Fibroblast of pulmonary artery (primary cell): ENCODE measurements around the gene MEGF11.

Source experiments
- DNase-seq: peaks from one replicate; pipeline ENCODE4 v3.0.0-alpha.2; 2010; ENCODE audit warnings: low read depth
- H3K4me3 ChIP-seq: replicated peaks from 2 replicates; pipeline ENCODE4 v1.5.1; 2011; ENCODE audit warnings: low read depth, mild to moderate bottlenecking, control low read depth, low read length, moderate library complexity
- CTCF ChIP-seq: IDR thresholded peaks from 2 replicates; pipeline ENCODE4 v1.5.1; 2011; ENCODE audit warnings: mild to moderate bottlenecking, control low read depth, low read length, inconsistent platforms; ENCODE audit errors: missing control alignments

Gene MEGF11

GRCh38 chr15:65948383-65948782 is 305.2 kb downstream of the MEGF11 start:
- TF ChIP-seq CTCF: no peak
- H3K4me3 ChIP-seq: no peak overlapping the region
- no peak for DNase-seq

GRCh38 chr15:65947041-65947440 is 306.5 kb downstream of the MEGF11 start:
- no peak overlapping the region for H3K4me3 ChIP-seq
- no peak for TF ChIP-seq CTCF
- no peak for DNase-seq

- TF ChIP-seq CTCF: no peak
- no peak overlapping the region for H3K4me3 ChIP-seq
- DNase-seq: no peak
These were observed 307.9 kb downstream of the MEGF11 start for GRCh38 chr15:65945616-65946015.

GRCh38 chr15:65944404-65944803 is 309.1 kb downstream of the MEGF11 start:
- DNase-seq: no peak
- H3K4me3 ChIP-seq: no peak overlapping the region
- TF ChIP-seq CTCF: no peak

- H3K4me3 ChIP-seq: no peak overlapping the region
- TF ChIP-seq CTCF: no peak
- DNase-seq: no peak
These were observed 311.1 kb downstream of the MEGF11 start for GRCh38 chr15:65942436-65942835.

GRCh38 chr15:65940618-65940909 is 313.0 kb downstream of the MEGF11 start:
- no peak overlapping the region for H3K4me3 ChIP-seq
- no peak for TF ChIP-seq CTCF
- peak; percentile 16 for DNase-seq

GRCh38 chr15:65939901-65940617 is 313.5 kb downstream of the MEGF11 start:
- H3K4me3 ChIP-seq: no peak overlapping the region
- DNase-seq: peak; percentile 82
- no peak for TF ChIP-seq CTCF
